ENCODE measurements around the gene NLRP8.
A peak's percentile ranks its signal among the peaks of the same experiment; 100 is the strongest.

NLRP8 gene

DNA sequence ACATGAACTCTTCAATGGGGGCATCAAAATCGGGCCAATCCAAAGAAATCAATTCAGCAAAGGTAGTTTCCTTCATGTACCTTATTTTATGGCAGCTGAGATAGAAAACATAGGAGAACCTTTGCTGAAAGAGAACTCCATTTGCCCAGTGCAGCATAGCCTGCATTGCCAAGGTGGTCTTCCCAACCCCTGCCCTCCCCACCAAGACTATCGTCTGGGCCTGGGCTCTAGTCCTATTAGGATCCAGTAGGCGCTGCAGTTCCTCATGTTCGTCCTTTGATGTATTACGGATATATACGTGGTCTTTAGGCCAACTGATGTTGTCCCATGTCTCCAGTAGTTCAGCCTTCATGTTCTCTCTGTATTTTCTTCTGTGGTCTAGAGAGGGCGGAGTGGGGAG is 34.7 kb upstream of the NLRP8 start:
- TF ChIP-seq, protein P1, sequence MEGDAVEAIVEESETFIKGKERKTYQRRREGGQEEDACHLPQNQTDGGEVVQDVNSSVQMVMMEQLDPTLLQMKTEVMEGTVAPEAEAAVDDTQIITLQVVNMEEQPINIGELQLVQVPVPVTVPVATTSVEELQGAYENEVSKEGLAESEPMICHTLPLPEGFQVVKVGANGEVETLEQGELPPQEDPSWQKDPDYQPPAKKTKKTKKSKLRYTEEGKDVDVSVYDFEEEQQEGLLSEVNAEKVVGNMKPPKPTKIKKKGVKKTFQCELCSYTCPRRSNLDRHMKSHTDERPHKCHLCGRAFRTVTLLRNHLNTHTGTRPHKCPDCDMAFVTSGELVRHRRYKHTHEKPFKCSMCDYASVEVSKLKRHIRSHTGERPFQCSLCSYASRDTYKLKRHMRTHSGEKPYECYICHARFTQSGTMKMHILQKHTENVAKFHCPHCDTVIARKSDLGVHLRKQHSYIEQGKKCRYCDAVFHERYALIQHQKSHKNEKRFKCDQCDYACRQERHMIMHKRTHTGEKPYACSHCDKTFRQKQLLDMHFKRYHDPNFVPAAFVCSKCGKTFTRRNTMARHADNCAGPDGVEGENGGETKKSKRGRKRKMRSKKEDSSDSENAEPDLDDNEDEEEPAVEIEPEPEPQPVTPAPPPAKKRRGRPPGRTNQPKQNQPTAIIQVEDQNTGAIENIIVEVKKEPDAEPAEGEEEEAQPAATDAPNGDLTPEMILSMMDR (IDR thresholded peaks at IDR 0.05): no peak

DNA sequence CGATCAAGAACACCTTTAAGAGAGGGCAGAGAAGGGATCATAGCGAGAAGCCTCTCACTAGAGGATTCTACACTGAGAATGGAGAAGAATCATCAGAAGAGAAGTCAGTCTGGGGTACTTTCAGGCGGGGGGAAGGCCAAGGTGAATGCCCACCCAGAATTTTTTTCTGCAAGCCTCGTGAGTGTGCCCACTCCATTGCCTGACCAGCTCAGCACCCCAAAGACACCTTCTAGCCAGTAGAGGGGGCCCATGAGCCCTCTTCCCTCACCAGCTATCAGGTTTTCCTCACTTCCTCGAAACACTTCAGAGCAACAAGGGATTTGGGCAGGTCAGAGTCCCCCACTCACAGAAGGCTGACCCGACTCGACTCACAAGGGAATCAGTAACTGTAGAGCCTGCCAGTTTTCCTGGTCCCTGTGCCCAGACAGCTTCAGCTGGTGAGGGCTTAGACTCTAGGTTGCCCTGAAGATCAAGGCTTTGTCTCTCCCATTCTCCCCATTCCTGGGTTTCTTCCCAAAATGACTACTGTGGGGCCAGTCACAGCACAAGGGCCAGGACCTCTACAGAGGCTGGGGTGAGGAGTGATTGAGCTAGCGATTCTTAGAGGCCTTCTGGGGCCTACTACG is 33.9 kb upstream of the NLRP8 start:
- TF ChIP-seq, protein P1 (IDR thresholded peaks at IDR 0.05): peak; percentile 52

- TF ChIP-seq, protein P1 (IDR thresholded peaks at IDR 0.05): no peak
These were observed 24.1 kb upstream of the NLRP8 start for GRCh38 chr19:55923556-55923955.

DNA sequence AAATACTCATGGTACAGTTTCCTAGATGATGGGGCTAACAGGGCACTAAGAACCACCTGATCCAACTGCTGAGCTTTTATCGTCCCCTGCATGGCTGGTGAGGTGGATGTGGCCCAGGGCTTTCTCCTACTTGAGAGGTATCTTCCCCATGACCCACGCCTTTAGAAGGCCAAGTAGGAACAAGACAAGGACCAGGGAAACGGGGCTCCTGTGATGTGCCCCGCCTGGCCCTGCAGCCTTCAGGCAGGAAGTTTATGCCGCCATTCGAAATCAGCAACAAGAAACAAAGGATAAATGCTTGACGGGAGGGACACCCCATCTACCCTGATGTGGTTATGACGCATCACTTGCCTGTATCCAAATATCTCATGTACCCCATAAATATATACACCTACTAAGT is 19.6 kb upstream of the NLRP8 start:
- TF ChIP-seq, protein P1 (IDR thresholded peaks at IDR 0.05): no peak

DNA sequence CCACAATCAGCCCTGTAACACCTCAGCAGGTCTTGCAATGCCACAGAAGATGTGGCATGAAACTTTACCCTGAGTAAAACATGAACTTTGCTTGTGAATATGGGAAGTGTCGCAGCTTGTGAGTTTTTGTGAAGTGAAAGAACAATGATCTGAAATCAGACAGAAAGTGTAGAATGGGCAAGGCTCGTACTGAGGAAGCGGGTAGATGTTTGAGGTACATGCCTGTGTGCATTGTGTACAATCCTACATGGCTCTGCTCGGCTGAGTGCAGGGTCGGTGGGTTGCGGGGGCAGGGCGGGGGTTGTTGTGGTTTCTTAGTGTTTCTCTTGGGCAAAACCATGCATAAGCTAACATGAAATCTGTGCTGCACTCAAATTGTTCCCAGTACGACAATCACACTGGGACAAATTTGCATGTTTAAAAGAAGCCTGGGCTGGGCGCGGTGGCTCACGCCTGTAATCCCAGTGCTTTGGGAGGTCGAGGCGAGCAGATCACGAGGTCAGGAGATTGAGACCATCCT is 16.6 kb upstream of the NLRP8 start:
- TF ChIP-seq, protein P1 (IDR thresholded peaks at IDR 0.05): no peak

GRCh38 chr19:55931936-55932386 is 15.7 kb upstream of the NLRP8 start, which contains the start of gene NLRP13:
NLRP13 (minus strand) TSS chr19:55932336; CDS start chr19:55932311, 25 bp downstream.
- TF ChIP-seq, protein P1 (IDR thresholded peaks at IDR 0.05): no peak

GRCh38 chr19:55935206-55935605 is 12.4 kb upstream of the NLRP8 start:
- TF ChIP-seq, protein P1 (IDR thresholded peaks at IDR 0.05): no peak
